Measurements from ENCODE around the gene ARHGAP26.

Gene ARHGAP26

DNA sequence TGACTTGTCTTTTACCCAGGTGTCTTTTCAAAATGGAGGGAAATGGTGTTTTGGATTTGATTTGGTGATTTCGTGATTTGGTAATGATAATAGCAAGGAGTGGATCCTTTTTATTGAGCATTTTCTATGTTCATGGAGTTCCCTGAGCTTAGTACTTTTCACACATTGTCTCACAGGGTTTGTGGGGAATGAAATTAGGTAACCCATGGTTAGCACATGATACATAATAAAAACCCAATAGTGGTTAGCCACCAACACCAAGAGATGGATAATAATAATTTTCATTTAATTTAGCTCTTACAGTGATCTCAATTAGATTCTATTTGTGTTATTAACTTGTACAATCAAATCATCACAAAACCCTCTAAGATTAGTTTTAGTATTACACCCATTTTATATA, 65.4 kb downstream of the ARHGAP26 start:
- DNase-seq (ENCODE audit: low spot score), result no peak
- no peak overlapping the region for H3K27ac ChIP-seq
- ChIA-PET POLR2A (ENCODE audit: low non-redundant PET) (no interaction called here), CTCF (interaction anchor here (1.3 kb wide), 1 partner anchor 19 kb away, joined by 4 read pairs; no protein-coding TSS in a partner anchor)
- TF ChIP-seq, protein P1, sequence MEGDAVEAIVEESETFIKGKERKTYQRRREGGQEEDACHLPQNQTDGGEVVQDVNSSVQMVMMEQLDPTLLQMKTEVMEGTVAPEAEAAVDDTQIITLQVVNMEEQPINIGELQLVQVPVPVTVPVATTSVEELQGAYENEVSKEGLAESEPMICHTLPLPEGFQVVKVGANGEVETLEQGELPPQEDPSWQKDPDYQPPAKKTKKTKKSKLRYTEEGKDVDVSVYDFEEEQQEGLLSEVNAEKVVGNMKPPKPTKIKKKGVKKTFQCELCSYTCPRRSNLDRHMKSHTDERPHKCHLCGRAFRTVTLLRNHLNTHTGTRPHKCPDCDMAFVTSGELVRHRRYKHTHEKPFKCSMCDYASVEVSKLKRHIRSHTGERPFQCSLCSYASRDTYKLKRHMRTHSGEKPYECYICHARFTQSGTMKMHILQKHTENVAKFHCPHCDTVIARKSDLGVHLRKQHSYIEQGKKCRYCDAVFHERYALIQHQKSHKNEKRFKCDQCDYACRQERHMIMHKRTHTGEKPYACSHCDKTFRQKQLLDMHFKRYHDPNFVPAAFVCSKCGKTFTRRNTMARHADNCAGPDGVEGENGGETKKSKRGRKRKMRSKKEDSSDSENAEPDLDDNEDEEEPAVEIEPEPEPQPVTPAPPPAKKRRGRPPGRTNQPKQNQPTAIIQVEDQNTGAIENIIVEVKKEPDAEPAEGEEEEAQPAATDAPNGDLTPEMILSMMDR (conservative IDR thresholded peaks at IDR 0.05; ENCODE audit: low read depth), result no peak

DNA sequence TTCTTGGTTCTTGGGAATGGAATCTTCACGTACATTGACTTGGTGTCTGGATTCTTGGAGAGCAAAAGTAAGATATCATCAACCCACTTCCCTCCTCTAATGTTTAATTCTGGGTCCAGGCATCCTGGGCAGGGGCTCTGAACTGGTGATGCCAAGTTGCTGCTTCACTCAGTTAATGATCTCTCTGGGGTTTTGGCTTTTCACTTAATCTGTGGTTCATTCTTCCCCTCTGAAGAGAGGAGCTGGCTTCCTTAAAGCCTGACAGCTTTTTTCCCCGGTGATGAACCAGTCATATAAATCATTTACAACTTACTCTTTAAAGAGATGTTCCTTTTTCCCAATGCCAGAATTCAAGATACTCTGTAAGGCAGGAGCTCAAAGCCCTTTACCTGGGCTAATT, 65.9 kb downstream of the ARHGAP26 start:
- ChIA-PET CTCF (interaction anchor here (0.6 to 1.3 kb wide), 2 partner anchors 19 to 1472 kb away, joined by 4 read pairs; partner anchors contain the start of gene PCDHGA5), POLR2A (ENCODE audit: low non-redundant PET) (no interaction called here)
- DNase-seq (ENCODE audit: low spot score), result no peak
- H3K27ac ChIP-seq, result no peak overlapping the region
- TF ChIP-seq, protein P1 (conservative IDR thresholded peaks at IDR 0.05; ENCODE audit: low read depth), result no peak

DNA sequence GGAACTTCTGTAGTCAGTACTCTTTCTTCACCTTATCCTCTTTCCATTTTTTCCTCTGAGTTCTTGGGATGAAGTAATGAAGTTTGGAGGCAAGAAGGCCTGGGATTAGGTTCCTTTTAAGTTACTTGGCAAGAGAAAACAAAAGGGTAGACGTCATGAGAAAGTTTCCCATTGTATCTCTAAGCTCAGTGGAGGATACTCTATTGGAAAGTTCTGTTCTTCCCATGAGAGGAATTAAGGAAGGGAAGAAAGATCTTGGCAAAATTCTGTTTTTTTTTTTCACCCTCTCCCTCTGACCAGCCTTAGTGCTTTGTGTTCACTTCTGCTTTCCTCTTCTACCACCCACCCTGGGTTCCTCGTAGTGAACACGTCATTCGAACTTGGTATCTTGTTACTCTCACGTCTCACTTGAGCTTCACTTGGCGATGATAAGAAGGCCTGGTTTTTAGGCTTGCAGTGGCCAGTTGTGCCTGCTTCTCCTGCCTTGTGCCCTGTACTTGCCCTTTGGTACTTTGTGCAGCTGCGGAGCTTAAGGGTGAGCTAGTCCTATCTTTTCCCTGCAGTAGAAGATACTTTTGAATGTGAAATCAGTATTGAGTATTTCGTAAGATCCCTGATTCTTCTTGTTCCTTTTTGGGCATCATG, 67.0 kb downstream of the ARHGAP26 start:
- ChIA-PET POLR2A (ENCODE audit: low non-redundant PET) (no interaction called here), CTCF (interaction anchor here (0.6 to 0.7 kb wide), 2 partner anchors 17 to 78 kb away, joined by 3 to 4 read pairs; no protein-coding TSS in a partner anchor)
- TF ChIP-seq, protein P1 (conservative IDR thresholded peaks at IDR 0.05; ENCODE audit: low read depth), result no peak
- H3K27ac ChIP-seq, result no peak overlapping the region
- DNase-seq (ENCODE audit: low spot score), result no peak

DNA sequence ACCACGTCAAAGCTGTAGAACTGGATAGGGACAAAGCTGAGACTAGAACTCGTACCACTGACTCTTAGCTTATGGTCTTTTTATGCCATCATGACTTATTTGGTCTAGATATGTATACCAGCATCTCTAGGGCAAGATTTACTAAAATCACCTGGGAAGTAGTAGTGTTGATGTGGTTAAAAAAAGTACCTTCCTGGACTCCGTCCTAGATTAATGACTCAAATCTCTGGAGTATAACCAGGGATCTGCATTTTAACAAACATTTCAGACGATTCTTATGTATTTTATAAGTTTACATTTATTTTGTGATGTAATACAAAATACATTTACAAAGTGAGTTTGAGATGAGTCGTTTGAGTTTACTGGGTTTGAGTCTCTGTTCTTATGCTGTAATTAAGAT, 68.7 kb downstream of the ARHGAP26 start:
- POLR2A ChIA-PET (ENCODE audit: low non-redundant PET), result no interaction called here
- TF ChIP-seq, protein P1 (conservative IDR thresholded peaks at IDR 0.05; ENCODE audit: low read depth), result no peak

DNA sequence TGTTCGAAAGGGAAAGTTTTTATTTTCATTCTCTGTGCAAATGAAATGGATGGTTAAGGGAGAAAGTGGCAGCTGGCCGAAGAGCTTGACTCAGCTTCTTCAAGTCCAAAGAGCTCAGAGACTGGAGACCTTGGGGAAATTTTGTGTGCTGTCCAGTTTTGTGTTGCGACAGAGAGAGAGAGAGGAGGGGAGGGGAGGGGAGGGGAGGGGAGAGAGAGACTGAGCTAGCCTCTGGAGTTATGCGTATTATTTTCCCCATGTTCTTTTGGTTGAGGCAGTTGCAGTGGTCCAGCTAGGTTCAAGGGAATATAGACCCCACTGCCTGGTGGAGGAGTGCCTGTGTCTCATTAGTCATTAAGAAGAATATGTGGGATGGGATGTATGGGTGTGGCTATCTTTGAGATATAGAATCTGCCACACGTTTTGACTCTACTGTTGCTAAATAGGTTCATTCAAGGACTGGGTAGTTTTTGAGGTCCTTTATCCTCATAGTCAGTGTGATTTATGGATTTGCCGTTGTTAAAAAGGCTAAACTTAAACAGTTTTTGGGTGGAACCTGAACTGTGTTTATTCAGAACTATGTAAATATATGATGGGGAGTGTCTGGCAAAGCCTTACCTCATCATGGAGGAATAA, 69.7 kb downstream of the ARHGAP26 start:
- TF ChIP-seq, protein P1 (conservative IDR thresholded peaks at IDR 0.05; ENCODE audit: low read depth), result no peak
- no peak overlapping the region for H3K27ac ChIP-seq
- ChIA-PET POLR2A (ENCODE audit: low non-redundant PET) (no interaction called here), CTCF (interaction anchor here (0.6 kb wide), 1 partner anchor 42 kb away, joined by 3 read pairs; no protein-coding TSS in a partner anchor)
- DNase-seq (ENCODE audit: low spot score), result no peak

More for the DNA sequence above, 68.7 kb downstream of the ARHGAP26 start:
- CTCF ChIA-PET, result interaction anchor here (0.9 kb wide), 1 partner anchor 54 kb away, joined by 3 read pairs; no protein-coding TSS in a partner anchor
- H3K27ac ChIP-seq, result no peak overlapping the region
- no peak for DNase-seq (ENCODE audit: low spot score)

DNA sequence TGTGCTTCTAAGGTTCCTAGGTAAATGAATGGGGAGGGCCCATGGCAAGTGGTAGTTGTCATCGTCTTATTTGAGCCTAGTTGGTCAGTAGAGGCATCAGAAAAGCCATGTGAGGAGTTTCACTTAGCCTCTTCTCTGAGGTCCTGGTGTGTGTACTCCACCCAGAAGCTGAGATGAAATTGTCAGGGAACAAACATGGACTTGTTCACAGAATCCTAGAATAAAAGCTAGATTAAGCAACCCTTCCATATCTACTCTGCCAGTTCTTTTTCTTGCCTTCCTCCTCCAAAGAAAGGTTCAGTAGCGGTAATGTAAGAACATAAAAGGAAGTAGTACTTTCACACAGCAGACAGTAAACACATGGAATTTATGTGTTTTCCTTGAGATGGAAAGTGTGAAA, 70.4 kb downstream of the ARHGAP26 start:
- ChIA-PET POLR2A (ENCODE audit: low non-redundant PET) (no interaction called here), CTCF (no interaction called here)
- TF ChIP-seq, protein P1 (conservative IDR thresholded peaks at IDR 0.05; ENCODE audit: low read depth), result no peak
- no peak overlapping the region for H3K27ac ChIP-seq
- DNase-seq (ENCODE audit: low spot score), result no peak
